MM.1S (cell line): Measurements from ENCODE around the gene PPP2R3B.

Source experiments
- DNase-seq: peaks from one replicate; pipeline ENCODE4 v3.0.0-alpha.2; 2015
- H2AFZ ChIP-seq: fragments of 300-600 bp; sonication (generic); 2 replicates; pipeline ENCODE4 v1.6.0; 2016; ENCODE audit warnings: antibody characterized with exemption, low read length
- H3F3A ChIP-seq: fragments of 300-600 bp; sonication (generic); 2 replicates; pipeline ENCODE4 v1.6.1; 2016; ENCODE audit warnings: mild to moderate bottlenecking, antibody characterized with exemption, low read length, moderate library complexity, mixed read lengths; ENCODE audit not compliant: insufficient read depth
- H3K27ac ChIP-seq: fragments of 300-600 bp; sonication (generic); 2 replicates; pipeline ENCODE4 v1.5.1; 2016; ENCODE audit warnings: mild to moderate bottlenecking, low read length
- H3K27me3 ChIP-seq: fragments of 300-600 bp; sonication (generic); replicated peaks from 2 replicates; pipeline ENCODE4 v1.6.0; 2016; ENCODE audit warnings: low read length; ENCODE audit not compliant: insufficient read depth
- H3K36me3 ChIP-seq: fragments of 300-600 bp; sonication (generic); replicated peaks from 2 replicates; pipeline ENCODE4 v1.6.1; 2016; ENCODE audit warnings: mild to moderate bottlenecking, low read length, mixed read lengths; ENCODE audit not compliant: insufficient read depth
- H3K4me1 ChIP-seq: fragments of 300-600 bp; sonication (generic); 2 replicates; pipeline ENCODE4 v1.6.1; 2016; ENCODE audit warnings: low read length, mixed read lengths
- H3K4me2 ChIP-seq: fragments of 300-600 bp; sonication (generic); 2 replicates; pipeline ENCODE4 v1.6.0; 2016; ENCODE audit warnings: low read depth, low read length
- H3K4me3 ChIP-seq: fragments of 300-600 bp; sonication (generic); 2 replicates; pipeline ENCODE4 v1.5.1; 2016; ENCODE audit warnings: low read length, mixed read lengths
- H3K79me2 ChIP-seq: fragments of 300-600 bp; sonication (generic); 2 replicates; pipeline ENCODE4 v1.6.1; 2016; ENCODE audit warnings: mixed run types, low read length, mixed read lengths
- H3K9ac ChIP-seq: fragments of 300-600 bp; sonication (generic); 2 replicates; pipeline ENCODE4 v1.6.1; 2016; ENCODE audit warnings: low read length, mixed read lengths
- H3K9me2 ChIP-seq: fragments of 300-600 bp; sonication (generic); replicated peaks from 2 replicates; pipeline ENCODE4 v1.6.1; 2016; ENCODE audit warnings: mild to moderate bottlenecking, low read length, mixed read lengths; ENCODE audit not compliant: insufficient read depth
- H3K9me3 ChIP-seq: fragments of 300-600 bp; sonication (generic); replicated peaks from 2 replicates; pipeline ENCODE4 v1.6.1; 2016; ENCODE audit warnings: mild to moderate bottlenecking, low read length, mixed read lengths; ENCODE audit not compliant: insufficient read depth
- H4K20me1 ChIP-seq: fragments of 300-600 bp; sonication (generic); 2 replicates; pipeline ENCODE4 v1.6.1; 2016; ENCODE audit warnings: mild to moderate bottlenecking, low read length, moderate library complexity, mixed read lengths; ENCODE audit not compliant: insufficient read depth
- EZH2 ChIP-seq: fragments of 300-600 bp; sonication (generic); optimal IDR thresholded peaks from 2 replicates; pipeline ENCODE3; 2017; ENCODE audit warnings: low read depth, mild to moderate bottlenecking, antibody characterized with exemption, low read length, mixed read lengths
- EZH2phosphoT487 ChIP-seq: fragments of 300-600 bp; sonication (generic); IDR thresholded peaks from 2 replicates; pipeline ENCODE4 v1.6.1; 2018; ENCODE audit warnings: antibody characterized with exemption, low read length
- TF ChIP-seq, protein P1 (sequence below): fragments of 300-600 bp; sonication (generic); IDR thresholded peaks from 2 replicates; pipeline ENCODE4 v1.5.1; 2016; ENCODE audit warnings: antibody characterized with exemption, low read length, mixed read lengths

The PPP2R3B gene

DNA sequence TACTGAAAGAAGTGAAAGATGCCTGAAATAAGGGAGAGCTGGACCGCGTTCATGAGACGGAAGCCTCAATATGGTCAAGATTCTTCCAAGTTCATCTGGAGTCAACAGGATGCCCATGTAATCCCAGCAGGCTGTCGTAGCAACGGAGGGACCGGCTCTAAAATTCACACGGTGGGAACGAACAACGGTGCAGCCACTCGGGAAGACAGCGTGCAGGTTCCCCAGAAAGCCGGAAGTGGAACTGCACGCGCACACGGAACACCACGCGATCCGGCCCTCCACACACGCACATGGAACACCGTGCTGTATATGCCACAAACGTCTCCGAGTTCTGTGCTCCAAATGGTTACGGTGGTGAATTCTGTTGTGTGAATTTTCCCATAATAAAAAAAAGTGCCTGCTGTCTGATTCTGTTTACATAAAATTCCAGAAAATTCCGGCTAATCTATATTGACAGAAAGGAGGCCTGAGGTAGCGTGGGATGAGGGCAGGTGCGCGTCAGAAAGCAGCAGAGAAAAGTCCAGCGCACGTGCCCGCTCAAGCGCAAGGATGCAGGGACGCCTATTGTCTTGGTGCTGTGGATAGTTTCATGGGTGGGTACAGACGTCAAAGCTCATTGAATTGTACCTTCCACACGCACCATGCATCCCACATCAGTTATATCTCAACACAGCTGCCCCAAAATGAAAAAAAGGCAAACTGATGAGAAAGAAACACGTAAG, 31.2 kb downstream of the PPP2R3B start:
- Histone ChIP-seq H3K27ac (no peak overlapping the region), H3F3A (no peaks in the 10 kb centered on the region), H3K9ac (no peak overlapping the region), H4K20me1 (no peaks in the 10 kb centered on the region), H3K4me3 (no peak overlapping the region), H3K4me2 (no peak overlapping the region), H3K79me2 (no peaks in the 10 kb centered on the region), H2AFZ (no peak overlapping the region), H3K4me1 (no peaks in the 10 kb centered on the region), H3K9me3 (no peaks in the 10 kb centered on the region), H3K36me3 (no peaks in the 10 kb centered on the region), H3K27me3 (no peaks in the 10 kb centered on the region), H3K9me2 (no peaks in the 10 kb centered on the region)
- TF ChIP-seq EZH2phosphoT487 (no peak), EZH2 (no peak)
- TF ChIP-seq, protein P1, sequence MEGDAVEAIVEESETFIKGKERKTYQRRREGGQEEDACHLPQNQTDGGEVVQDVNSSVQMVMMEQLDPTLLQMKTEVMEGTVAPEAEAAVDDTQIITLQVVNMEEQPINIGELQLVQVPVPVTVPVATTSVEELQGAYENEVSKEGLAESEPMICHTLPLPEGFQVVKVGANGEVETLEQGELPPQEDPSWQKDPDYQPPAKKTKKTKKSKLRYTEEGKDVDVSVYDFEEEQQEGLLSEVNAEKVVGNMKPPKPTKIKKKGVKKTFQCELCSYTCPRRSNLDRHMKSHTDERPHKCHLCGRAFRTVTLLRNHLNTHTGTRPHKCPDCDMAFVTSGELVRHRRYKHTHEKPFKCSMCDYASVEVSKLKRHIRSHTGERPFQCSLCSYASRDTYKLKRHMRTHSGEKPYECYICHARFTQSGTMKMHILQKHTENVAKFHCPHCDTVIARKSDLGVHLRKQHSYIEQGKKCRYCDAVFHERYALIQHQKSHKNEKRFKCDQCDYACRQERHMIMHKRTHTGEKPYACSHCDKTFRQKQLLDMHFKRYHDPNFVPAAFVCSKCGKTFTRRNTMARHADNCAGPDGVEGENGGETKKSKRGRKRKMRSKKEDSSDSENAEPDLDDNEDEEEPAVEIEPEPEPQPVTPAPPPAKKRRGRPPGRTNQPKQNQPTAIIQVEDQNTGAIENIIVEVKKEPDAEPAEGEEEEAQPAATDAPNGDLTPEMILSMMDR: no peak
- no peak for DNase-seq

DNA sequence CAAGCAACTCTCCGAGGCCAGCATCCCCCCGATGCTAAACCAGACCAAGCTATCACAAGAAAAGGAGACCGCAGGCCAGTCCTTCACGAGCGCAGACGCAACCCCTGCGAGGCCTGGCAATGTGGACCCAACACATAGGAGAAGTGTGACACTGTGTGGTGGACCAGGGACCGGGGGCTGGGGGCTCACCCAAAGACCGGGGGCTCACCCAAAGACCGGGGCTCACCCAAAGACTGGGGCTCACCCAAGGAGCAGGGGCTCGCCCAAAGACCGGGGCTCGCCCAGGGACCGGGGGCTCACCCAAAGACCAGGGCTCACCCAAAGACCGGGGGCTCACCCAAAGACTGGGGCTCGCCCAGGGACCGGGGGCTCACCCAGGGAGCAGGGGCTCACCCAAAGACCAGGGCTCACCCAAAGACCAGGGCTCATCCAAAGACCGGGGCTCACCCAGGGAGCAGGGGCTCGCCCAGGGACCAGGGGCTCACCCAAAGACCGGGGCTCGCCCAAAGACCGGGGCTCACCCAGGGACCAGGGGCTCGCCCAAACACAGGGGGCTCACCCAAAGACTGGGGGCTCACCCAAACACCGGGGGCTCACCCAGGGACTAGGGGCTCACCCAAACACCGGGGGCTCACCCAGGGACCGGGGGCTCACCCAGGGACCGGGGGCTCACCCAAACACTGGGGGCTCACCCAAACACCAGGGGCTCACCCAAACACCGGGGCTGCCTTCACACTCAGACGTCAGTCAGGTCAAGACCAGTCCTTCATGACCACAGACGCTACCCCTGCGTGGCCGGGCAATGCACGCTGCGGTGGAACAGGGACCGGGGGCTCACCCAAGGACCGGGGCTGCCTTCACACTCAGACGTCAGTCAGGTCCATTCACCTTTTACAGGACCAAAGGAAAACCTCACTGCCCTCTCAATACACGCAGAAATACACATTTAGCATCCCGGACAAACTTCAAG, 32.9 kb downstream of the PPP2R3B start:
- Histone ChIP-seq H2AFZ (no peak overlapping the region), H3K79me2 (no peaks in the 10 kb centered on the region), H3F3A (no peaks in the 10 kb centered on the region), H3K4me3 (no peak overlapping the region), H3K4me1 (no peaks in the 10 kb centered on the region), H3K36me3 (no peaks in the 10 kb centered on the region), H3K27me3 (no peaks in the 10 kb centered on the region), H3K4me2 (no peak overlapping the region), H3K9me3 (no peaks in the 10 kb centered on the region), H4K20me1 (no peaks in the 10 kb centered on the region), H3K27ac (no peak overlapping the region), H3K9me2 (no peaks in the 10 kb centered on the region), H3K9ac (no peak overlapping the region)
- TF ChIP-seq, protein P1: no peak
- TF ChIP-seq EZH2: no peak
- TF ChIP-seq EZH2phosphoT487: no peak
- no peak for DNase-seq

DNA sequence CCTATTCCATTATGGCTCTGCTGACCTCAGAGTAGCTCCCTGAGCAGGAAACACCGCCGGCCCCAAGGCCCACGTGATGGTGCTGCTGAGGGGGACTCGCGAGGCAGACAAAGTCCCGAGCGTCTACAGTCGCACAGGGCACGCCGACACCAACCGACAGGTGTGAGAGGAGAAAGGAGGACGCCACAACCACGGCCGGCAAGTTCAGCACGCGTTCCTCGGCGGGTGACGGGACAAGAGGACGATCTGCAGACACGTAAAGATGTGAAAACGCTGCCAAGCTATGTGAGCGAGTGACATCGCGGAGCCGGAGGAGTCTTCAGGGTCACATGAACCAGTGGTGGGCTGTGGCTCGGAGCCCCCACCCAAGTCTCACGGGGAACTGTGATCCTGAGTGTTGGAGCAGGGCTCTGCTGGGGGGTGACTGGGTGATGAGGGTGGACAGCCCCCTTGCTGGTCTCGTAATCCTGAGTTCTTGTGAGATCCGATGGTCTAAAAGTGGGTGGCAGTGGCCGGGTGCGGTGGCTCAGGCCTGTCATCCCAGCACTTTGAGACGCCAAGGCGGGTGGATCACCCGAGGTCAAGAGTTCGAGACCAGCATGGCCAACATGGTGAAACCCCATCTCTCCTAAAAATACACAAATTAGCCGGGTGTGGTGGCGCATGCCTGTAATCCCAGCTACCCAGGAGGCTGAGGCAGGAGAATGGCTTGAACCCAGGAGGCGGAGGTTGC, 34.0 kb downstream of the PPP2R3B start:
- H3K4me3 ChIP-seq: no peak overlapping the region
- H3K27me3 ChIP-seq: no peaks in the 10 kb centered on the region
- H3F3A ChIP-seq: no peaks in the 10 kb centered on the region
- no peak overlapping the region for H3K27ac ChIP-seq
- TF ChIP-seq EZH2 (no peak), EZH2phosphoT487 (no peak)
- TF ChIP-seq, protein P1: no peak
- H3K9me2 ChIP-seq: no peaks in the 10 kb centered on the region
- H3K4me1 ChIP-seq: no peaks in the 10 kb centered on the region
- H3K36me3 ChIP-seq: no peaks in the 10 kb centered on the region
- no peak overlapping the region for H3K9ac ChIP-seq
- DNase-seq: no peak
- H4K20me1 ChIP-seq: no peaks in the 10 kb centered on the region
- no peak overlapping the region for H3K4me2 ChIP-seq
- no peaks in the 10 kb centered on the region for H3K9me3 ChIP-seq
- no peak overlapping the region for H2AFZ ChIP-seq
- no peaks in the 10 kb centered on the region for H3K79me2 ChIP-seq
